K562 (cell line): Measurements from ENCODE around the gene SSTR1.

Source experiments
- MLX ChIP-seq, 2 experiments: fragments of 450-650 bp in 1 of 2; sonication (generic) in 1 of 2; formaldehyde crosslinking; conservative IDR thresholded peaks; 2 replicates each; pipeline versions ENCODE4 v1.4.0 to v1.8.1; 2020 to 2022; ENCODE audit warnings: mild to moderate bottlenecking in 1 of 2, missing genetic modification reagents in 1 of 2
- SAFB2 ChIP-seq: fragments of 200-400 bp; formaldehyde crosslinking; IDR thresholded peaks from 2 replicates; pipeline ENCODE4 v1.6.1; 2018; ENCODE audit warnings: borderline replicate concordance, low read length, low read depth, moderate library complexity; ENCODE audit not compliant: severe bottlenecking
- TARDBP ChIP-seq: fragments of 450-650 bp; IDR thresholded peaks from 2 replicates; pipeline ENCODE4 v1.6.1; 2016

GRCh38 chr14:38256533-38256840 is 48.8 kb downstream of the SSTR1 start:
- no peak for TF ChIP-seq TARDBP
- TF ChIP-seq MLX (CRISPR knock-in tag; conservative IDR thresholded peaks at IDR 0.05): no peak
- TF ChIP-seq SAFB2: no peak
